ENCODE results near the gene ABCE1.

ABCE1 gene

GRCh38 chr4:145097821-145098674 lies at the start of gene ABCE1, which contains the start of gene ANAPC10:
ABCE1 (plus strand) TSS chr4:145098311; CDS start chr4:145104413, 6,102 bp downstream.
ANAPC10 (minus strand) TSS chr4:145098196; CDS start chr4:145096099, 2,097 bp downstream.
- peak within 1 kb of the TSS; percentile 88 for H3K4me3 ChIP-seq (ENCODE audit: low read depth, low read length)
- no peak for TF ChIP-seq CTCF (IDR thresholded peaks at IDR 0.05; ENCODE audit: low read depth, low read length)

DNA sequence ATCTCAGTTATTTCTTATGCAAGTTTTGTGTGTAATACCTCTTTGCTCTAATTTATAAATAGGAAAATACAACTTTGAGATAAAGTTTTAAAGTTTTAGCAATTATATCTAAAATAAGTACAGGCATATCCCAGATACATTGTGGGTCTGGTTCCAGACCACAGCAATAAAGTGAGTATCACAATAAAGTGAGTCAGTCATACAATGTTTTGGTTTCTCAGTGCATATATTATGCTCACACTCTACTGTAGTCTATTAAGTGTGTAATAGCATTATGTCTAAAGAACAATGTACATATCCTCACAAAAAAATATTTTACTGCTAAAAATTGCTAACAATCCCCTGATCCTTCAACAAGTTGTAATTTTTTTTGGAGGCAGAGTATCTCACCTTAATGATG lies 49.3 kb upstream of the ABCE1 start:
- no peak for TF ChIP-seq CTCF (IDR thresholded peaks at IDR 0.05; ENCODE audit: low read depth, low read length)
- no peak overlapping the region for H3K4me3 ChIP-seq (ENCODE audit: low read depth, low read length)

DNA sequence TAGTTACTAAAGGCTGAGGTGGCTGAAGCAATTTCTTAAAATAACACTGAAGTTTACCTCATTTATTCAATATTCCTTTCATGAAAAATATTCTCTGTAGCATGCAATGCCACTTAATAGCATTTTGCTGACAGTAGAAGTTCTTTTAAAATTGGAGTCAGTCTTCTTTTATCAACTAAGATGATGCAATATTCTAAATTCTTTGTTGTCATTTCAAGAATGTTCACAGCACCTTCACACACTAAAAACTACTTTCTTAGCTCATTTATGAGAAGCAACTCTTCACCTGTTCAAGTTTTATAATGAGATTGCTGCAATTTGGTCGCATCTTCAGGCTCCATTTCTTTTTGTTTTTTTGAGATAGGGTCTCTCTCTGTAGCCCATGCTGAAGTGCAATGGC lies 48.9 kb upstream of the ABCE1 start:
- TF ChIP-seq CTCF (IDR thresholded peaks at IDR 0.05; ENCODE audit: low read depth, low read length), result no peak
- no peak overlapping the region for H3K4me3 ChIP-seq (ENCODE audit: low read depth, low read length)

GRCh38 chr4:145055533-145056257 lies 42.4 kb upstream of the ABCE1 start:
- no peak for TF ChIP-seq CTCF (IDR thresholded peaks at IDR 0.05; ENCODE audit: low read depth, low read length)
- no peak overlapping the region for H3K4me3 ChIP-seq (ENCODE audit: low read depth, low read length)

GRCh38 chr4:145056325-145057130 lies 41.6 kb upstream of the ABCE1 start:
- no peak for TF ChIP-seq CTCF (IDR thresholded peaks at IDR 0.05; ENCODE audit: low read depth, low read length)
- no peak overlapping the region for H3K4me3 ChIP-seq (ENCODE audit: low read depth, low read length)

- no peak for TF ChIP-seq CTCF (IDR thresholded peaks at IDR 0.05; ENCODE audit: low read depth, low read length)
- no peak overlapping the region for H3K4me3 ChIP-seq (ENCODE audit: low read depth, low read length)
Measured at GRCh38 chr4:145058256-145058655, 39.9 kb upstream of the ABCE1 start.

Measured in WI38 (cell line).